ELF-1 (cell line): ENCODE data around the gene ERC2.
A peak's percentile ranks its signal among the peaks of the same experiment; 100 is the strongest.
"Not testable (repeated sequence)": the region's sequence is repeated elsewhere in the genome, so short reads cannot be mapped to it uniquely, and the experiment has no call there.

Source experiments
- DNase-seq: peaks from one replicate; pipeline ENCODE4 v3.0.0-alpha.2; 2016; ENCODE audit warnings: low read depth, low spot score

Gene ERC2

DNA sequence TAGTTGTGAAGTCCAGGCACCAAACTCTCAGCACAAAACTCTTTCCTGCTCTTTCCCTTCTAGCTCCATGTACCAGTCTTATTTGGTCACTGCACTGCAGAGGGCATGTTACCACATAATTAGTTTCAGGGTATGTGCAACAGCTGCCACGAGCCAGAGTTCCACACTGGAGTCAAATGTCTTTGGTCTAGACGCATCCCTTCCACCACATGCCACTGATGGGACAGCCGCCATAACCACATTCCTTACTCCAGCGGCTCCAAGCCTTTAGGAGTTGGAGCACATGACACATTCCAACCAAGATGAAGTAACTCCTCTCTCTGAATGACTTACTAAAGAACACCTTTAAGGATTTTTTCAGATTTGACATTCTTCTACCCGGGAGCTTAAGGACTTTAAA is 153.4 kb downstream of the ERC2 start:
- peak; percentile 49 for DNase-seq

DNA sequence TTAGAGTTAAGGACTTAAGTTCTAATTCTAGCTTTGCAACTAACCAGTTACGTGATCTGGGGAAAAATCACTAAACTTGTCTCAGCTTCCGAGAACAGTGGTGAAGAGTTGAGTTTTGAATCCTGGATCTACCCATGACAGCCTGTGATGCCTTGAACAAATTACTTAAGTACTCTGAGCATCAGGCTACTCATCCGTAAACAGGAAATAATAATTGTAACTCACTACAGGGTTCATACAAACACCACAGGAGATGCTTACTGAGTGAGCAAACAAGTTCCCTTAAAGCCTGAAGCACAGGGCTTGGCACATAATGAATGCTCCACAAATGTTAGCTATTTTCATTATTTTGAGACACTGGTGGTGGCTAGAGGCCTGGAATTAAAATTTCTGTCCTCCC is 158.8 kb downstream of the ERC2 start:
- DNase-seq: no peak

DNA sequence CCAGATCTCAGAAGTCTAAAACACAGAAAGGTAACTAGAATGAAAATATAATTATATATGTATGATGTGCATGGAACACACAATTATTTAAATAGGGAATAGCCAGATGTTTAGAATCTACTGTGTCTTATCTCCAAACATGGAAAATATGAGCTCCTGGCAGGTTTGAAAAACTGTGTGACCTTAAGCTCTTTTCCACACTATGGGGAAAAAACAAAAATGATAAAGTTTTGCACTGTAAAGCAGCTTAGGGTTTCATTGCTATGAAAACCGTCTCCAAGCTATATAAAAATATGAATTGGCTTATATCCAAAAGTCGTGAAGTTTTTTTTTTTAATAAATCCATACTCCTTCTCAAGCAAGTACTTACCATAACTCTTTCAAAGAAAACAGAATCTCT is 159.8 kb downstream of the ERC2 start:
- DNase-seq: no peak

DNA sequence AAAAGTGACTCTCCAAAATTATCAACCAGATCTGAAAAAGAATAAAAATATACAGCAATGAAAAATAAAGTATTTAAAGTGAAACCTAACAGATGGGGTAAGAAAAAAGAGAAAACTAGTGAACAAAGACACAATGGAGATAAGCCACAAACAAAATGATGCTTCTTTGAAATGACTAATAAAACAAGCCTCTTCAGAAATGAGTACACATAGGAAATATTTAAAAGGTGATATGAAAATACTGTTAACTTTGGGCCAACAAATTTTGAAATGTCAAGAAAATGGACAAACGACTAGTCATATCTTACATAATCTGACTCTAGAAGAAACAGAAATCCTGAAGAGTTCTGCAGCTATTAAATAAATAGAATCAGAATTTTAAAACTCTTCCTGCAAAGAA is 164.2 kb downstream of the ERC2 start:
- DNase-seq: no peak

DNA sequence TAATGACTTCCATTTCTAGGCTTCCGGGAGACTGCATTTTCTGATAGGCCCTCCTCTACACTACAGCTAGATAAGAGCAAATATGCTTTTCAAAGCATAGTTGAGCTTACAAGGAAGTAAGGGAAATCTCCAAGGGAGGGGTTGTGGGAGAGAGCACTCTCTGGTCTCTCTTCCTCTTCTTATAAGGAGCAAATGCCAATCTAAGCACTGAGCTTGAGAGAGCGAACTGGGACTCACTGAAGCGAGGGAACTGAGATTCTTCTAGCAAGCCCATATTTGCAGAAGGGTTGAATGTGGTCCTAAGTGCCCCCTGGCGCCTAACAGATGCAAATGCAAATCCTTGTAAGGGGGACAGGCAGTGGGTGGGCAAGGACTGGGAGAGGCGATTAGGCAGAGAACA is 164.8 kb downstream of the ERC2 start:
- DNase-seq: peak; percentile 82

DNA sequence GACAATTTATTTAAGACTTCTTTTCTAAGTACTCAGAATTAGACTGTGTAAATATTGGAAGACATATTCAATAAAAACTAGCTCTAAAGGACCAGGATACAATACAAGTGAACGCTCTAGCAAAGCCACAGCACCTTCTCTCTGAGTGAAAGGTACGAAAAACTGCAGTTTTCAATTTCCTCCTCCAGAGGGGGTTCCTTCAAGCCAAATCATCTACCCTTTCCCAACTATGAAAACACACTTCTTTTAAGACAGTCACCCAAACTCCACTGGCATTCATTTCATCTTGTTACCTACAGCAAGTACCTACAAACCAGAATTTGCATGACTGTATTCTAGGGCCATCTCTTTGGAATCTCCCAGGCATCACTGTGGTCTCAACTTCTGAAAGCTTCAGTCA is 165.8 kb downstream of the ERC2 start:
- DNase-seq: no peak

DNA sequence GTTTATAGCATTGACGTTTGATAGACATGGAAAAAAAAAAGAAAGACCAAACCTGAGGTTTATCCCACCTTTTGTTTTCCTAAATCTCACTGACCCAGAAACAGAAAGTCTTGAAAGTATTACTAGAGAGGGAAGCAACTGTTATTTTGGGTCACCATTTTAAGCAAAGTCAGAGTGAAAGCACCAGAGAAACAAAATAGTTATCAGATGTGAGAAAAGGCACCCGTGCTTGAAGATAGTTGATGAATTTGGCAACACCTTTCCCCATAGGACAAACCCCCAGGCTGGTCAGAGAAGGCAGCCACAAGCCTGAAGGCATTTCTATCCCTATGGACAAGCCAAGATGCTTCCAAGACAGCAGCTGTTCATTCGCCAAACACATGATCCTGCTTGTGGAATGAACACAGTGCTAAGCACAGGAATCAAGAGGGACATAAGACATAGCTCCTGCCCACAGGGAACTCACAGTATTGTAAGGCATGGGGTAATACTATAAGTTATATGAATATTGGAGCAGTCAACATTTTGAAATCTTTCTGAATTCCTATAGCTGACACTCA is 170.9 kb downstream of the ERC2 start:
- DNase-seq: no peak

DNA sequence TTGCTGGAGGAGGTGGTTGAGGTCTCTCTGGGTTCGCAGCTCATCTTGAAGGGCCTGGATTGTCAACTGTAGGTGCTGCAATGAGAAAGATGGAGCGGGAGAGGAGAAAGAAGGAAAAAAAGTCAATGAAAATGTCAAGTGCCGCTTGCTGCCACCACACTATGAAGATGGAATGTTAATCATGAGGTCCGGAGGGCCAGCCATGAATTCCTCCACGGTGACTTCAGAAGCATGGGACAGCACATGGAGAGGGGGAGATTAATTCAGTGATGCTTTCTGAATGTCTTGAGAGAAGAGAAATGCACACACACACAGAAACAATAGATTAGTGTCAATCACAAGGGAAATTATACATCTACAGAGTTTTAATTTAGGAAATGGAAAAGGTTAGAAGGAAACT is 171.9 kb downstream of the ERC2 start:
- DNase-seq: no peak

DNA sequence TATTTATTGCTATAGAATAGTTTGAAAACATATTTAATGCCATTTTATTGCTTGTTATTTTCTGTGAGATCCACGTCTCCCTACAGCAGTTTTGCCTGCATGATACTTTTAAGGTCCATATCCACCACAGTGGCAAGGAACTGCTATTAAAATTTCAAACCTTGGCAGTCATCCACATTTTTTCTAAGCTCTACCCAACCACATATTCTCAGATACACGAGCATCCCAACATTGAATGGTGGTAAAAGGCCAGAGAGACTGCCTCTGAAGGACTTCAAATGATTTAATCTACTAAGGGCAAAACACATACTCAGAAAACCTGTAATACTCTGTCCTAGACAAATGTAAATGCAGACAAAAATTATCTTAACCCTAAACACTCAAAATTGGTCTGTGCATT is 173.1 kb downstream of the ERC2 start:
- DNase-seq: no peak

DNA sequence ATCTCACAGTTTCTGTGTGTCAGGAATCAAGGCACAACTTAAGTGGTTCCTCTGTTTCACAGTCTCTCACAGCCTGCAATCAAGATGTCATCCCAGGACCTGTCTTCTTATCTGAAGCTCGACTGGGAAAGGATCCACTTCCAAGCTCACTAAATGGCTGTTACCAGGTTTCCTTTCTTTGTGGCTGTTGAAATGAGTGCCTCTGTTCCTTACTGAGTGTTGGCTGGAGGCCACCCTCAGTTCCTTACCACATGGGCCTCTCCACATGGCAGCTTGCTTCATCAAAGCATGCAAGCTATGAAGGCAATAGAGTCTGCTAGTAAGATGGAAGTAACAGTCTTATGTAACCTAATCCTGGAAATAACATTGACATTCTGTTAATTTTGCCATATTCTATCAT is 174.0 kb downstream of the ERC2 start:
- DNase-seq: no peak

DNA sequence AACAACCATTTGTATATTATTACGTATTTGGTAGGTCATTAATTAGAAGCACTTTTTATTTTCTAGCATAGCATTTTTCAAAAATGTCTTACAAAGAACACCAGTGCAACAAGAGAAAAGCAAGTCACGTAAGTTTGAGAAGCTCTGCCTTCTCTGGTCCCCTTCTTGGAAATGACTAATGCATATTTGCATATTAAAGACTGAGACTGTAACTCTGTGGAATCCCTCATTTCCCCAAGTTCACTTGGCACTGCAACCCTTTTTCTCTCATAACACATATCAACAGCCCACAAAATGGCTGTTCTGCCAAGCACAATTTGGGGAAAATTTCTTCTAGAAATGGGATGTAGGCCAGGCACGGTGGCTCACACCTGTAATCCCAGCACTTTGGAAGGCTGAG is 176.3 kb downstream of the ERC2 start:
- DNase-seq: no peak

DNA sequence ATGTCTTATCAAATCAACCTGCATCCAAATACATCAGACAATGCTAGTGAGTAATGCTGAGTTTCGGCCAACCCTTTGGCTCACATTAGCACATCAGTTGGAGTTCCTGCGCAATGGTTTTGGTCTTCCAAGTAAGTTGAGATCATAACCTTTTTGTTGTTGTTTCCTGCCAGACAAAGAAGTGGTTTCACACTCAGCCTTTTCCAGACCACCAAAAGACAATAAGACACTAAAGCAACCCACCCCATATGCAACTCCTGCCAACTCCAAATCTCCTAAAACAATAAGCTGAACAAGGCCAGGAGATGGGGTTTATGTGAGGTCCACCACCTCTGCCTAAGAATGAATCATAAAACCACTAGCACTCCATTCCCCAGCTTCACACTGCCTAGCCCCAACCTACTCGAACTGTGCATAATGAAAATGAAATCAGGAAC is 177.0 kb downstream of the ERC2 start:
- no peak for DNase-seq

DNA sequence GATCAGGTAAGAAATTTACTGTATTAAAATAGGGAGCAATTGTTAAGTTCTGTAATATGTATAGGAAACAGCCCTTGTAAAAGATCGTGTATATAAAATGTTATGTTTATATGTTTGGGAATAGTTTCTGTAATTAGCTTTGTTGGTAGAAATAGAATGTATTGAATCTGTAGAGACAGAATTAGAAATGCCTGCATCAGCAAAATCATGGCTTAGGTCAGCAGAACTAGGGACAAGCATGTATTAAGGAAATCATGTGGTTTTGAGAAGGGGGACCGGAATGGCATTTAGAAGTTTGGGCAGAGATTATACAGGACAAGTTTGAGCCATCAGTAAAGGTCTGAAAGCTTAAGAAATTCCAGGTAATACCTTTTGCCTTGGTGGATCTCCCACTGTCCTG is 177.9 kb downstream of the ERC2 start:
- no peak for DNase-seq

DNA sequence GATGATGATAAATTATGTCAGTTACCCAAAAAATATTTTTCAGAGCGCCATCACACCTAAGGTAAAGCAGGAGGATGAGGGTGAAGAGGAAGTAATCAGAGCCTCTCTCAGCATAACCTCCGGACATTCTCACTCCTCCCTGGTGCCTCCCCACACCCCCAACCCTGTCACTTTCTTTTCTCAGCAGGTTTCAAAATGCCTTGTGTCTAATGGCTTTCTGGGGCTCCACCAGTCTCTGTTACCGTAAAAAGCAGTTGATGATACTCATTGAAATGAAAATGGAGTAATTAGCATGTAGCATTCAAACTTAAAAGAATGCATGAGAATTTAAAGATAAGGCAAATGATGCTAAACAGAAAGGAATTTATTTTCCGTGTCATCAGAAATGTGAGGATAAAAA is 180.0 kb downstream of the ERC2 start:
- no peak for DNase-seq

DNA sequence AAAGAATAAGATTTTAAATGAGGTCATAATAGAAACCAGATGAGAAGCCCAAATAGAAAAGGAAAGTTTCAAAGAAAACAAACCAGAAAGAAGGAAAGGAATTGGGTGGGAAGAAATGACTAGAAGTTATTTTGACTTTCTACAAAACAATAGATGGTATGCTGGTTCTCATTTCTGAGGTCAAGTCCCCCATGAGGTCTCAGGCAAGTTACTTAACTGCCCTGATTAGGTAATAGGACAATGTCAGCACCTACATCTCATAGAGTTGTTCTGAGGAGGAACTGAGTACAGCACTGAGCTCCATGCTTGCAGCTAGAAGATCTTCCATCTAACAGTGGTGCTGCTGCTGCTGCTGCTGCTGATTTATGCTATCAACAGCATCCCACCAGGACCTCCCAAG is 185.9 kb downstream of the ERC2 start:
- DNase-seq: no peak

DNA sequence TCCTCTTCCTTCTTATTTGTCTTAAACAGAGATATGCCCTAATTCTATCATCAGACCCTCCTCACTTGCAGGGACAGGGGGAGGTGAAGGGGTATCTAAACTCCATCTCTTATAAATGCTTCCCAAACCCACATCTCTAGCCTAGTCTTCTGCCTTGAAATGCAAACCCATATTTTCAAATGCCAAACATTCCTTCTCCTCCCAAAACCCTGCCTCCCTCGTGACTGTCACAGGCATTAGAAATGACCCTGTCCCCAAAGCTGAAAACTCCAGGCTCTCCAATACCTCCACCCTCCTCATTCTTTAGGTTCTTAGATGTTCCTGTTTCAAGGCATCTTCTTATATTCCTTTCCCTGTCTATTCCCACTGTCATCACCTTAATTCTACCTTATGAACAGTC is 191.0 kb downstream of the ERC2 start:
- no peak for DNase-seq

DNA sequence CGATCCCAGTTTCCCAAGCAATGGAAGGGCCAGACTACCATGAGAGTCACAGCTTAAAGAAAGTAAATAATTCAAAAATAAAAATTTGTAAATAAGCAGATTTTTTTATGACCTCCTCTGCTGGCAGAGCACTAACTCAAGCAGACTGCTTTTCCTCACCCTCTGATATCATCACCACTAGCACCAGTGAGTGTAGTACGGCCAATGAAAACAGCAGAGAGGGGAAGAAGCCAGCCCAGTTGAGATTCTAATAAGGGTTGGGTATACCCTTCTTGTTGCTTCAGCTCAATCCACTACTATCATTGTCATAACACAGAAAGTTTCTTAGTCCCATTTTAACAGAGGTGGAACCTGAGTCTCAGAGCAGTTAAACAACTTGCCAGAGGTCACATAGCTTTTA is 193.1 kb downstream of the ERC2 start:
- no peak for DNase-seq

DNA sequence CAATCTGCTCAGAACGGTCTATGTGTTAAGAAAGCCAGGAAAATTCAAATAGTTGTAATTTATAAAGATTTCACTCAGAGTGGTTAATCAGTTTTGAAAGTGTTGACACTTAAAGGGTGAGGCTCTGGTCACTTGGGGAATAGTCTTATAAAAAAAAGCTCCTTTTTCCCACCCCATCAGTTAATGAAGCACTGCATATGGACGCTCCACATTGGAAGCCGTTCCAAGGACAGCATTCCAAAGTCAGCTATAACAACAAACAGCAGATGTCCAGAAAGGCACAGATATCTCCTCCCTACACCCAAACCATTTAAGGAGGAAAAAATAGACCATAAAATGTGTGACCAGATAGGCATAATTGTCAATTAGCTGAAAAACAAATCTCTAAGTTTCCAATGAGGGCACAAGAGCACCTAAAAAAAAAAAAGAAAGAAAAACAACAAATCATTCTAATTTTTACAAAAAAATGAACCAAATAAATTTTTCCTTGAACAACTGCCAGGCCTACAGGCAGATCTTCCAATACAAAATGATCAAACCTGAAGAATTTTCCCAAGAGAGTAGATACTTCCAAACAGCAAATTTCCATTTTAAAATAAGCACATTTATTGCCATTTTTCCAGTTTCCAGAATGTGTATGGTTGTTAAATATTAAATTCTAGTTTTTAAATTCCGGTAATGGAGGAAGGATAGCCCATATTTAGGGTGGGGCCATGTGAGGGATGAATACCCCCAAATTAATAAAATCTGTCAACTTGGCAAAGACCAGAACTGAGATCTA is 198.3 kb downstream of the ERC2 start:
- DNase-seq: no peak

DNA sequence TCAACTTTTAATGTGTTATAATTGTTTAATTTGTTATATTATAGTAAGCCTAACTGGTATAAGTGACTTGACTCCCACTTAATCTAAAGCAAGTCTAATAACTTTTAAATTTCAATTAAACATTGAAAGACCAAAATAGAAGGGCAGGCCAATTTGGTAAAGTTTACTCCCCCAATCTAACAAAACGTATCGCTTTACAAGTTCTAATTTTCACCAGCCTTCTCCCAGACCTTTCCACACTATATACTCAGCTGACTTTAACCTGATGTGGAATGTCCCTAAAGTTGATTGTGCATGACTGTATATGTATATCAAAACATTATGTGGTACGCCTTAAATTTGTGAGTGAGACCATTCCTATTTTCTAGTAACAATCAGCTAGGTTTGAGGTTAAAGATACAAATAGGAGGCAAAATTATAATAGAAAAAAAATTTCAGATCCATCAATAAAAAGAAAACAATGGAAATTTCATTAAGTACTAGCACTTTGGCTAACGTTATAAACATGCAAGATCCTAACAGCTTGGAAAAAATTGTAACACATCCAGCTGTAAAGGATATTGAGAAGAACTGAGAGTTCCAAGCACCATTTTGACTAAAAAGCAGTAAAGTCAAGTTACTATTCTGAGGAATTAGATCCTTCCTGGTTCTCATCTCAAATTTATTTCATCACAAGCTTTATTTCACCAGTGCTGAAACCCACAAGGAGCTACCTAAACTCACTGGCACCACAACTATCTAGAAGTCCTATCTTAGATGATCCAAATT is 199.5 kb downstream of the ERC2 start:
- no peak for DNase-seq

DNA sequence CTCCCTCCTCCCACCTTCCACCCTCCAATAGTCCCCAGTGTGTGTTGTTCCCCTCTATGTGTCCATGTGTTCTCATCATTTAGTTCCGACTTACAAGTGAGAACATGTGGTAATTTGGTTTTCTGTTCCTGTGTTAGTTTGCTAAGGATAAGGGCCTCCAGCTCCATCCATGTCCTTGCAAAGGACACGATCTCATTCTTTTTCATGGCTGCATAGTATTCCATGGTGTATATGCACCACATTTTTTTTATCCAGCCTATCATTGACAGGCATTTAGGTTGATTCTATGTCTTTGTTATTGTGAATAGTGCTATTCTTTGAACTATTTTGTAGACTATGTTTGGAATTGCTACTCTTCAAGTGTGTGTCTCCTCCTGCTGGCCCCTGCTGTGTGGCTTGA is 206.4 kb downstream of the ERC2 start:
- not testable (repeated sequence) for DNase-seq

DNA sequence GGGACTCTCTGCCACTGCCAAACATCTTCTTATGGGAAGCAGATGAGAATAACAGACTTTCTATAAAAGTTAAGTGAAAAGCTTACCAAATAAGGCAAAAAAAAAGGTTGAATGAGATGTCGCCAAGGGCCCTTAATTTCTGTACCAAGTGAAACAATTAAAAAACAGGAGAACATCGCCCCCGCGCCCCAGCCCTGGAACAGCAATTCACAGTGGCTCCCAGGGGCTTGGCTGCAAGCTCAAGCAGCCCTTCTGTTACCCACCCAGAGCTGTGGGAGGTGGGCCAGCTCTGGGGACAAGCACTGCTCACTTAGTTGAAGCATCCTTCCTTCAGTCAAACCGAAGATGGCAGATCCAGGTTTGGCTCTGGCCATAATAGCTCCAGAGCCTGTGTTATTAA is 208.0 kb downstream of the ERC2 start:
- no peak for DNase-seq

DNA sequence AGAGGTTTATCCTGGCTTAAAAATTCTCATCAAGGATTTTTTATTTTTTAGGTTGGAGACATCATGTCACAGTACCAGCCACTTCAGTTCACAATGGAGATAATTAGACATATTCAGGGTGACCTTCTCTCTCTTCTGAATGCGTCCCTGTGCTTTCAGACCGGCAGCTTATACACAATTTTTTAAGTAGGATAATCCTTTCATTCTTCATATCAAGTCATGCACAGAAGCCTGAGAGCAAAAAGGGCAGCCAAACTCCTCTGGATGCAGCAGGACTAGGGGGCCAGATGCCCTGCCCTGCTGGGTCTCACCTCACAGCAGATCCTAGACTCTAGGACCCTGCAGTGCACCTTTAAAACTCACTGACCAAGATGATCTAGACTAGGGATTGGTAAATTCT is 210.4 kb downstream of the ERC2 start:
- no peak for DNase-seq

DNA sequence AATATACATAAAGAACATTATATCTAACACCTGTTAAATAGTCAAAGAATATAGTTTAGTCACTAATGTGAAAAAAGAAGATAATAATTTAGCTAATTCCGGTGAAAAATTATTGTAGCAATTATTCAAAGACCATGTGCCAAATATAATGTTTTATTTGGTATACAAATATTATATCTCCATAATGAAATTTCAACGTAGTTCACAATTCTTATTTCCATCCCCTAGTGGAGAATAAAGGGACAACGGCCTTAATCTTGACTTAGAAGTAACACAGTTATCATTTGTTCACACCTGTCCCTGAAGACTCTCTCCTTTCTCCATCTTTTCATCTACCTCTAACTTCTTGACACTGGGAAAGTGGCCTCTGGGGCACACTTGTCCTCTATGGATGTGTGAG is 213.4 kb downstream of the ERC2 start:
- no peak for DNase-seq
